Osteoblast (primary cell): Measurements from ENCODE around the gene COG3. TPM values are rescaled to one million over a fixed set of nuclear protein-coding genes. Genes with fewer than 3 reads are reported as not detected.

Experiments used
- DNase-seq: peaks from one replicate; pipeline ENCODE4 v3.0.0; 2011; ENCODE audit warnings: low spot score, mixed read lengths; ENCODE audit not compliant: insufficient read length; ENCODE audit errors: missing footprints
- H2AFZ ChIP-seq: 2 replicates; pipeline ENCODE4 v1.6.0; 2011; ENCODE audit warnings: mild to moderate bottlenecking, low read length
- H3K27ac ChIP-seq: 2 replicates; pipeline ENCODE4 v1.5.1; 2011; ENCODE audit warnings: mild to moderate bottlenecking, low read depth, low read length, moderate library complexity
- H3K27me3 ChIP-seq: 2 replicates; pipeline ENCODE4 v1.6.0; 2012; ENCODE audit warnings: mild to moderate bottlenecking, control low read depth, inconsistent platforms, low read length, moderate library complexity; ENCODE audit not compliant: insufficient read depth
- H3K36me3 ChIP-seq: 2 replicates; pipeline ENCODE4 v1.5.1; 2011; ENCODE audit warnings: mild to moderate bottlenecking, low read length, control low read depth, moderate library complexity; ENCODE audit not compliant: insufficient read depth
- H3K4me1 ChIP-seq: 2 replicates; pipeline ENCODE4 v1.5.1; 2011; ENCODE audit warnings: mild to moderate bottlenecking, low read length, control low read depth, moderate library complexity; ENCODE audit not compliant: insufficient read depth
- H3K4me2 ChIP-seq: 2 replicates; pipeline ENCODE4 v1.6.0; 2011; ENCODE audit warnings: mild to moderate bottlenecking, low read length; ENCODE audit not compliant: insufficient read depth
- H3K4me3 ChIP-seq: fragments of 200-600 bp; sonication (generic); 3 replicates; pipeline ENCODE4 v1.5.1; 2012; ENCODE audit warnings: mild to moderate bottlenecking, low read length, inconsistent platforms; ENCODE audit not compliant: insufficient read depth
- H3K79me2 ChIP-seq: 2 replicates; pipeline ENCODE4 v1.6.0; 2012; ENCODE audit warnings: mild to moderate bottlenecking, low read length, control low read depth, inconsistent platforms; ENCODE audit not compliant: insufficient read depth
- H3K9me3 ChIP-seq: 2 replicates; pipeline ENCODE4 v1.5.1; 2011; ENCODE audit warnings: low read depth, low read length, control low read depth
- H4K20me1 ChIP-seq: 2 replicates; pipeline ENCODE4 v1.6.0; 2012; ENCODE audit warnings: mild to moderate bottlenecking, low read length, control low read depth; ENCODE audit not compliant: insufficient read depth
- total RNA-seq: library from RNA; depleted of rRNA; stranded (reverse); fragments of >200 nt; gene quantifications from 2 replicates; pipeline ENCODE4 v1.2.3, GENCODE V29; 2012
- TF ChIP-seq, protein P1 (sequence below): IDR thresholded peaks from 2 replicates; pipeline ENCODE4 v1.5.1; 2011; ENCODE audit warnings: mild to moderate bottlenecking, low read depth, low read length, moderate library complexity; ENCODE audit errors: extremely low read depth

Gene COG3
- total RNA-seq, 1 donor, result 35.5 TPM

DNA sequence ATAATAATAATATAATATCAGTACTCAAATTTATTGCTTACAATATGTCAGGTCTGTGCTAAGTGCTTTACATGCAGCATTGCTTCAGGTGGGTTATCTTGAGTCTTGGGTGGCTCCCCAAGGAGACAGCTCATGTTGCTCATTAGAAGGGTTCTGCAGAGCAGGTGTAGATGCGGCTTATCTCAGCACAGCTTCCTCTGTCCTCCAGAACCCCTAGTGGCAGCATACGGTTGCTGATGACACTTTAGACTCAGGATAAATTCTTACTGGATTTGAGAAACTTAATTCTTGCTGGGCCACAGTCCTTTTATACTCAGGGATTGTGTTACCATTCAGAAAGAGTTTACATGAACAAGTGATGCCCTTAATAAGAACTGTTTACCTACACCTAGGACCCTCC is 8.9 kb downstream of the COG3 start:
- Histone ChIP-seq H4K20me1 (peaks cover 58% of the 10 kb centered on the region), H3K9me3 (no peaks in the 10 kb centered on the region), H3K4me1 (peaks cover 8% of the 10 kb centered on the region), H3K27me3 (no peaks in the 10 kb centered on the region), H2AFZ (no peak overlapping the region), H3K4me2 (no peak overlapping the region), H3K79me2 (peaks cover 90% of the 10 kb centered on the region), H3K36me3 (peaks cover 9% of the 10 kb centered on the region), H3K27ac (no peak overlapping the region), H3K4me3 (no peak overlapping the region)
- TF ChIP-seq, protein P1, sequence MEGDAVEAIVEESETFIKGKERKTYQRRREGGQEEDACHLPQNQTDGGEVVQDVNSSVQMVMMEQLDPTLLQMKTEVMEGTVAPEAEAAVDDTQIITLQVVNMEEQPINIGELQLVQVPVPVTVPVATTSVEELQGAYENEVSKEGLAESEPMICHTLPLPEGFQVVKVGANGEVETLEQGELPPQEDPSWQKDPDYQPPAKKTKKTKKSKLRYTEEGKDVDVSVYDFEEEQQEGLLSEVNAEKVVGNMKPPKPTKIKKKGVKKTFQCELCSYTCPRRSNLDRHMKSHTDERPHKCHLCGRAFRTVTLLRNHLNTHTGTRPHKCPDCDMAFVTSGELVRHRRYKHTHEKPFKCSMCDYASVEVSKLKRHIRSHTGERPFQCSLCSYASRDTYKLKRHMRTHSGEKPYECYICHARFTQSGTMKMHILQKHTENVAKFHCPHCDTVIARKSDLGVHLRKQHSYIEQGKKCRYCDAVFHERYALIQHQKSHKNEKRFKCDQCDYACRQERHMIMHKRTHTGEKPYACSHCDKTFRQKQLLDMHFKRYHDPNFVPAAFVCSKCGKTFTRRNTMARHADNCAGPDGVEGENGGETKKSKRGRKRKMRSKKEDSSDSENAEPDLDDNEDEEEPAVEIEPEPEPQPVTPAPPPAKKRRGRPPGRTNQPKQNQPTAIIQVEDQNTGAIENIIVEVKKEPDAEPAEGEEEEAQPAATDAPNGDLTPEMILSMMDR, result peak; percentile 17
- DNase-seq, result no peak

DNA sequence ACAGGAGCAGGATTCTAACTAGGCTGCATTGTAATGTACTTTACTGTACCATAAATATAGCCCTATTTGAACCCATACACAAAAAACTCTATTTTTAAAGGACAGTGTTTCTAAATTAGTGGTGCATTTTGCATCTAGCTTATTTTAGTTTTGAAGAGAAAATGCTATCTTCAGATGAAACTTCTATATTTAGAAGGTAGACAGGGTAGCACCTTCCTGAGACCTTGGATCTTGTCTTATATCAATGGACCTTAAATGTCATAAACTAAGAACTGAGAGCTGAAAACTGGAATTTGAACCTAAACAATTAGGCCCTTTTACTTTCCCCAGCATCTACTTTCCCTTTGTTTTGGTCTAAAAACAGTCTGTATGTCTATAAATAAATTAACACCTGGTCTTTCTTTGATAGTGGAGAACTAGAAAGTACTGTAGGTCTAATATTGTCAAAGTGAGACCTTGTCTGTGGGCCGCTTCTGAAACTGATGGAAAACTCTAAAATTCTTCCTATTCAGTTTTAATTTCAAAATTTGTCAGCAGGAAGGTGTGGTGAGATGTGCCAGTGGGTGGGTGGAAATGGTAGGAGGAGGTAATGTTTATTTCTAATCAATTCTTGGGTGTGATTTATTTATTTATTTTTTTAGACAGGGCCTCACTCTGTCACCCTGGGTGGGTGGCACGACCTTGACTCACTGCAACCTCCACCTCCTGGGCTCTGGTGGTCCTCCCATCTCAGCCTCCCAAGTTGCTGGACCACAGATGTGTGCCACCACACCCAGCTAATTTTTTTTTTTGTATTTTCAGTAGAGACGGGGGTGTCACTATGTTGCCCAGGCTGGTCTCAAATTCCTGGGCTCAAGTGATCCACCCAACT is 10.1 kb downstream of the COG3 start:
- no peak for DNase-seq
- Histone ChIP-seq H3K9me3 (no peaks in the 10 kb centered on the region), H3K27me3 (no peaks in the 10 kb centered on the region), H3K4me1 (peaks cover 8% of the 10 kb centered on the region), H3K27ac (no peak overlapping the region), H2AFZ (no peak overlapping the region), H3K4me3 (no peak overlapping the region), H3K79me2 (peaks cover 91% of the 10 kb centered on the region), H3K36me3 (peaks cover 20% of the 10 kb centered on the region), H3K4me2 (no peak overlapping the region), H4K20me1 (peaks cover 55% of the 10 kb centered on the region)
- TF ChIP-seq, protein P1, result no peak

DNA sequence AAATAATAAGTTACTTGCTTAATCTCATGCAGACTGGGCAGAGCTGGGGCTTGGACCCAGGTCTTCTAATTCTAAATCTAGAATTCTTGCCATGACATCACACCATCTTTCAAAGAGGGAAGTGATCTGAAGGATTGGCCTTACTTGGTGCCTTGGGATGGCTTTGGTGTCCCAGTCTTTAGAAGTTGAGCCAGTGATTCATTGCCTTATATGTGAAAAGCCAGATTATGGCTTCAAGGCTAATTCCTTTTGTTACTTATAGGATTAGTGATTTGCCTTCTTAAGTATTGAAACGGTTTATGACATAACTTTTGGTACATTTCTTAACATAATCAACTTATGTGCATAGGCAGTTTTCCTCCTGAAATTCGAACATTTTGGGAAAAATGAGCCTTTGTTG is 14.9 kb downstream of the COG3 start:
- H3K27ac ChIP-seq, result no peak overlapping the region
- H3K36me3 ChIP-seq, result peaks cover 35% of the 10 kb centered on the region
- H3K4me1 ChIP-seq, result peaks cover 14% of the 10 kb centered on the region
- no peak overlapping the region for H2AFZ ChIP-seq
- H3K4me3 ChIP-seq, result no peak overlapping the region
- peaks cover 18% of the 10 kb centered on the region for H4K20me1 ChIP-seq
- no peak overlapping the region for H3K4me2 ChIP-seq
- no peaks in the 10 kb centered on the region for H3K9me3 ChIP-seq
- H3K79me2 ChIP-seq, result peaks cover 53% of the 10 kb centered on the region
- TF ChIP-seq, protein P1, result no peak
- DNase-seq, result no peak
- H3K27me3 ChIP-seq, result no peaks in the 10 kb centered on the region

DNA sequence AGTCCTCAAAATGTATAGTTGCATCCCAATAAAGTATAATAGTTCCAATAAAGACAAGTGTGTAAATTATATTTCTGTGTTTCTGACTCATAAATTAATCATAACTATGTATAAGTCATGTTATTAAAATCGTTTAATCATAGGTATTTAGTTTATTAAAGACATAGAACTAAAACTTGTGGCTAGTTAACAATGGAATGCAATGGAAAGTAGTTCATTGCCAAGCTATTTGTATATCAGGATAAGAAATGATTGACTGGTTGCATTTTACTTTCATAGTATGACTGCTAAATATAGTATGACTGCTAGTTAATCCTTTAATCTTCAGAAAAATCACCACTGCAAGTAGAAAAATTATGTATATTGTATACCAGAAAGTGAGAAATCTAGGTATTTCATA is 16.9 kb downstream of the COG3 start:
- peaks cover 14% of the 10 kb centered on the region for H3K4me1 ChIP-seq
- no peaks in the 10 kb centered on the region for H3K27me3 ChIP-seq
- no peak for DNase-seq
- H3K79me2 ChIP-seq, result peaks cover 38% of the 10 kb centered on the region
- peak overlapping the region; percentile 38 for H3K27ac ChIP-seq
- H3K36me3 ChIP-seq, result peaks cover 34% of the 10 kb centered on the region
- TF ChIP-seq, protein P1, result no peak
- H3K4me2 ChIP-seq, result no peak overlapping the region
- no peak overlapping the region for H3K4me3 ChIP-seq
- no peak overlapping the region for H2AFZ ChIP-seq
- no peaks in the 10 kb centered on the region for H4K20me1 ChIP-seq
- H3K9me3 ChIP-seq, result no peaks in the 10 kb centered on the region
